ENCODE data around the gene HGS.
"Not testable (repeated sequence)": the region's sequence is repeated elsewhere in the genome, so short reads cannot be mapped to it uniquely, and the experiment has no call there.

Gene HGS

GRCh38 chr17:81734405-81735263 is 50.8 kb downstream of the HGS start:
- no peak for TF ChIP-seq CTCF (IDR thresholded peaks at IDR 0.05; ENCODE audit: low read depth, low read length, missing control alignments)
- DNase-seq (ENCODE audit: low read depth), result no peak
- no peak overlapping the region for H3K4me3 ChIP-seq (ENCODE audit: low read depth, low read length)

GRCh38 chr17:81735264-81736102 is 51.7 kb downstream of the HGS start:
- no peak for DNase-seq (ENCODE audit: low read depth)
- peak overlapping the region; percentile 43 for H3K4me3 ChIP-seq (ENCODE audit: low read depth, low read length)
- TF ChIP-seq CTCF (IDR thresholded peaks at IDR 0.05; ENCODE audit: low read depth, low read length, missing control alignments), result no peak

GRCh38 chr17:81737947-81738800 is 54.4 kb downstream of the HGS start:
- TF ChIP-seq CTCF (IDR thresholded peaks at IDR 0.05; ENCODE audit: low read depth, low read length, missing control alignments), result no peak
- no peak for DNase-seq (ENCODE audit: low read depth)
- no peak overlapping the region for H3K4me3 ChIP-seq (ENCODE audit: low read depth, low read length)

- TF ChIP-seq CTCF (IDR thresholded peaks at IDR 0.05; ENCODE audit: low read depth, low read length, missing control alignments), result no peak
- no peak overlapping the region for H3K4me3 ChIP-seq (ENCODE audit: low read depth, low read length)
- DNase-seq (ENCODE audit: low read depth), result no peak
Observed at GRCh38 chr17:81738801-81739393, 55.1 kb downstream of the HGS start.

- not testable (repeated sequence) for DNase-seq (ENCODE audit: low read depth)
Observed at GRCh38 chr17:81739593-81739992, 55.8 kb downstream of the HGS start.

GRCh38 chr17:81740395-81740961 is 56.7 kb downstream of the HGS start:
- no peak for DNase-seq (ENCODE audit: low read depth)
- H3K4me3 ChIP-seq (ENCODE audit: low read depth, low read length), result no peak overlapping the region
- no peak for TF ChIP-seq CTCF (IDR thresholded peaks at IDR 0.05; ENCODE audit: low read depth, low read length, missing control alignments)

More at GRCh38 chr17:81739593-81739992, 55.8 kb downstream of the HGS start:
- H3K4me3 ChIP-seq (ENCODE audit: low read depth, low read length), result not testable (repeated sequence)

All from GM12864 (cell line).